HEK293 (cell line): ENCODE measurements around the gene CCDC13.

Source experiments
- ELK4 ChIP-seq: IDR thresholded peaks from 2 replicates; pipeline ENCODE4 v1.6.1; 2011; ENCODE audit warnings: mild to moderate bottlenecking, low read depth, low read length, borderline replicate concordance
- GLI2 ChIP-seq: fragments of 450-650 bp; formaldehyde crosslinking; IDR thresholded peaks from 2 replicates; pipeline ENCODE4; 2017; ENCODE audit warnings: missing biosample characterization, missing genetic modification characterization, low read depth, borderline replicate concordance
- HOXD13 ChIP-seq: sonication (generic); formaldehyde crosslinking; IDR thresholded peaks from 2 replicates; pipeline ENCODE4 v1.8.0; 2022; ENCODE audit warnings: missing genetic modification reagents, borderline replicate concordance
- KLF1 ChIP-seq: fragments of 450-650 bp; formaldehyde crosslinking; IDR thresholded peaks from 2 replicates; pipeline ENCODE4 v1.5.1; 2016; ENCODE audit warnings: missing biosample characterization, missing genetic modification characterization
- KLF8 ChIP-seq: fragments of 450-650 bp; formaldehyde crosslinking; IDR thresholded peaks from 2 replicates; pipeline ENCODE4 v1.5.1; 2016; ENCODE audit warnings: missing biosample characterization, missing genetic modification characterization
- PRDM1 ChIP-seq: fragments of 450-650 bp; formaldehyde crosslinking; IDR thresholded peaks from 2 replicates; pipeline ENCODE4; 2016; ENCODE audit warnings: missing biosample characterization, missing genetic modification characterization
- SP2 ChIP-seq: fragments of 450-650 bp; formaldehyde crosslinking; IDR thresholded peaks from 2 replicates; pipeline ENCODE4 v1.5.1; 2016; ENCODE audit warnings: missing biosample characterization, missing genetic modification characterization
- TRIM28 ChIP-seq: IDR thresholded peaks from 2 replicates; pipeline ENCODE4 v1.6.1; 2011; ENCODE audit warnings: low read length, control low read depth, borderline replicate concordance
- ZBTB1 ChIP-seq: fragments of 450-650 bp; formaldehyde crosslinking; IDR thresholded peaks from 2 replicates; pipeline ENCODE4 v1.5.1; 2016; ENCODE audit warnings: missing biosample characterization, missing genetic modification characterization
- ZBTB48 ChIP-seq: fragments of 450-650 bp; formaldehyde crosslinking; IDR thresholded peaks from 2 replicates; pipeline ENCODE4 v1.5.1; 2016; ENCODE audit warnings: missing biosample characterization, missing genetic modification characterization
- ZBTB49 ChIP-seq: fragments of 450-650 bp; formaldehyde crosslinking; IDR thresholded peaks from 2 replicates; pipeline ENCODE4 v1.5.1; 2016; ENCODE audit warnings: missing biosample characterization, missing genetic modification characterization, low read depth
- ZNF132 ChIP-seq: fragments of 450-650 bp; formaldehyde crosslinking; IDR thresholded peaks from 2 replicates; pipeline ENCODE4 v1.5.1; 2017; ENCODE audit warnings: missing biosample characterization, missing genetic modification characterization, borderline replicate concordance
- ZNF140 ChIP-seq: fragments of 450-650 bp; formaldehyde crosslinking; IDR thresholded peaks from 2 replicates; pipeline ENCODE4 v1.5.1; 2016; ENCODE audit warnings: missing biosample characterization, missing genetic modification characterization
- ZNF169 ChIP-seq: fragments of 450-650 bp; formaldehyde crosslinking; IDR thresholded peaks from 2 replicates; pipeline ENCODE4 v1.5.1; 2016; ENCODE audit warnings: missing biosample characterization, missing genetic modification characterization
- ZNF2 ChIP-seq: fragments of 450-650 bp; formaldehyde crosslinking; IDR thresholded peaks from 2 replicates; pipeline ENCODE4 v1.5.1; 2016; ENCODE audit warnings: missing biosample characterization, missing genetic modification characterization
- ZNF211 ChIP-seq: fragments of 450-650 bp; formaldehyde crosslinking; IDR thresholded peaks from 2 replicates; pipeline ENCODE4 v1.5.1; 2016; ENCODE audit warnings: low read depth, missing biosample characterization, missing genetic modification characterization
- ZNF266 ChIP-seq: fragments of 450-650 bp; formaldehyde crosslinking; IDR thresholded peaks from 2 replicates; pipeline ENCODE4 v1.5.1; 2016; ENCODE audit warnings: missing biosample characterization, missing genetic modification characterization, low read depth
- ZNF354C ChIP-seq: fragments of 450-650 bp; formaldehyde crosslinking; IDR thresholded peaks from 2 replicates; pipeline ENCODE4 v1.5.1; 2016; ENCODE audit warnings: missing biosample characterization, missing genetic modification characterization, low read depth, borderline replicate concordance
- ZNF362 ChIP-seq: fragments of 450-650 bp; formaldehyde crosslinking; IDR thresholded peaks from 2 replicates; pipeline ENCODE4 v1.5.1; 2016; ENCODE audit warnings: missing biosample characterization, missing genetic modification characterization
- ZNF398 ChIP-seq: fragments of 450-650 bp; formaldehyde crosslinking; IDR thresholded peaks from 2 replicates; pipeline ENCODE4 v1.5.1; 2017; ENCODE audit warnings: missing biosample characterization, missing genetic modification characterization
- ZNF416 ChIP-seq: fragments of 450-650 bp; formaldehyde crosslinking; IDR thresholded peaks from 2 replicates; pipeline ENCODE4 v1.5.1; 2016; ENCODE audit warnings: missing biosample characterization, missing genetic modification characterization
- ZNF423 ChIP-seq: fragments of 450-650 bp; formaldehyde crosslinking; IDR thresholded peaks from 2 replicates; pipeline ENCODE4 v1.5.1; 2016; ENCODE audit warnings: missing biosample characterization, missing genetic modification characterization
- ZNF521 ChIP-seq: fragments of 450-650 bp; formaldehyde crosslinking; IDR thresholded peaks from 2 replicates; pipeline ENCODE4 v1.5.1; 2017; ENCODE audit warnings: missing biosample characterization, mild to moderate bottlenecking, missing genetic modification characterization
- ZNF544 ChIP-seq: fragments of 450-650 bp; formaldehyde crosslinking; IDR thresholded peaks from 2 replicates; pipeline ENCODE4 v1.5.0; 2017; ENCODE audit warnings: missing biosample characterization, missing genetic modification characterization
- ZNF548 ChIP-seq: fragments of 450-650 bp; formaldehyde crosslinking; IDR thresholded peaks from 2 replicates; pipeline ENCODE4 v1.5.1; 2016; ENCODE audit warnings: missing biosample characterization, missing genetic modification characterization
- ZNF626 ChIP-seq: fragments of 450-650 bp; sonication (Bioruptor Pico); formaldehyde crosslinking; IDR thresholded peaks from 2 replicates; pipeline ENCODE4 v1.5.1; 2018; ENCODE audit warnings: missing biosample characterization, missing genetic modification characterization, inconsistent platforms
- ZNF660 ChIP-seq: fragments of 450-650 bp; IDR thresholded peaks from 2 replicates; pipeline ENCODE4 v1.5.1; 2018; ENCODE audit warnings: missing biosample characterization, mild to moderate bottlenecking, missing genetic modification characterization
- ZNF670 ChIP-seq: fragments of 450-650 bp; formaldehyde crosslinking; IDR thresholded peaks from 2 replicates; pipeline ENCODE4 v1.5.1; 2016; ENCODE audit warnings: missing biosample characterization, missing genetic modification characterization, low read depth
- TF ChIP-seq, protein P1 (sequence below): fragments of 450-650 bp; formaldehyde crosslinking; IDR thresholded peaks from 2 replicates; pipeline ENCODE4 v1.5.1; 2017; ENCODE audit warnings: missing biosample characterization, missing genetic modification characterization
- TF ChIP-seq, protein P2 (sequence below): fragments of 450-650 bp; formaldehyde crosslinking; IDR thresholded peaks from 2 replicates; pipeline ENCODE4 v1.5.1; 2016; ENCODE audit warnings: missing biosample characterization, missing genetic modification characterization
- TF ChIP-seq, protein P3 (sequence below): fragments of 450-650 bp; formaldehyde crosslinking; IDR thresholded peaks from 2 replicates; pipeline ENCODE4 v1.5.1; 2016; ENCODE audit warnings: missing biosample characterization, missing genetic modification characterization

The CCDC13 gene

GRCh38 chr3:42814914-42815507, 42.0 kb upstream of the CCDC13 start (continued):
- TF ChIP-seq ZNF416, result no peak
- TF ChIP-seq ZNF169 (tag by site-specific recombination), result no peak
- TF ChIP-seq ZNF670 (tag by site-specific recombination), result no peak
- TF ChIP-seq ZNF544, result no peak
- peak; percentile 63; the same call in 1 of the 2 replicates for TF ChIP-seq ZNF660 (tag by site-specific recombination)
- TF ChIP-seq ZNF362 (tag by site-specific recombination), result no peak
- TF ChIP-seq ZNF2 (tag by site-specific recombination), result no peak
- TF ChIP-seq ZNF398 (tag by site-specific recombination), result peak; percentile 16; the same call in 1 of the 2 replicates
- TF ChIP-seq ZNF140 (tag by site-specific recombination), result no peak
- TF ChIP-seq ZNF548 (tag by site-specific recombination), result no peak
- TF ChIP-seq TRIM28, result no peak
- TF ChIP-seq, protein P1, sequence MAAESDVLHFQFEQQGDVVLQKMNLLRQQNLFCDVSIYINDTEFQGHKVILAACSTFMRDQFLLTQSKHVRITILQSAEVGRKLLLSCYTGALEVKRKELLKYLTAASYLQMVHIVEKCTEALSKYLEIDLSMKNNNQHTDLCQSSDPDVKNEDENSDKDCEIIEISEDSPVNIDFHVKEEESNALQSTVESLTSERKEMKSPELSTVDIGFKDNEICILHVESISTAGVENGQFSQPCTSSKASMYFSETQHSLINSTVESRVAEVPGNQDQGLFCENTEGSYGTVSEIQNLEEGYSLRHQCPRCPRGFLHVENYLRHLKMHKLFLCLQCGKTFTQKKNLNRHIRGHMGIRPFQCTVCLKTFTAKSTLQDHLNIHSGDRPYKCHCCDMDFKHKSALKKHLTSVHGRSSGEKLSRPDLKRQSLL (tag by site-specific recombination), result no peak
- no peak for TF ChIP-seq ZNF132
- no peak for TF ChIP-seq ZNF266
- TF ChIP-seq ELK4, result no peak
- no peak for TF ChIP-seq KLF1
- no peak for TF ChIP-seq ZNF423
- no peak for TF ChIP-seq SP2
- no peak for TF ChIP-seq ZBTB1 (tag by site-specific recombination)
- TF ChIP-seq GLI2 (tag by site-specific recombination), result 0 out of 2 replicates have a peak, but pooled peaks have one; percentile 49
- no peak for TF ChIP-seq ZNF354C (tag by site-specific recombination)
- no peak for TF ChIP-seq ZBTB49
- TF ChIP-seq PRDM1 (tag by site-specific recombination), result no peak
- TF ChIP-seq ZBTB48 (tag by site-specific recombination), result no peak; the same call in 1 of the 2 replicates
- TF ChIP-seq, protein P2, sequence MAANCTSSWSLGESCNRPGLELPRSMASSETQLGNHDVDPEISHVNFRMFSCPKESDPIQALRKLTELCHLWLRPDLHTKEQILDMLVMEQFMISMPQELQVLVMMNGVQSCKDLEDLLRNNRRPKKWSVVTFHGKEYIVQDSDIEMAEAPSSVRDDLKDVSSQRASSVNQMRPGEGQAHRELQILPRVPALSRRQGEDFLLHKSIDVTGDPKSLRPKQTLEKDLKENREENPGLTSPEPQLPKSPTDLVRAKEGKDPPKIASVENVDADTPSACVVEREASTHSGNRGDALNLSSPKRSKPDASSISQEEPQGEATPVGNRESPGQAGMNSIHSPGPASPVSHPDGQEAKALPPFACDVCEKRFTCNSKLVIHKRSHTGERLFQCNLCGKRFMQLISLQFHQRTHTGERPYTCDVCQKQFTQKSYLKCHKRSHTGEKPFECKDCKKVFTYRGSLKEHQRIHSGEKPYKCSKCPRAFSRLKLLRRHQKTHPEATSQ, result no peak
- TF ChIP-seq ZNF626 (tag by site-specific recombination), result no peak
- TF ChIP-seq KLF8, result no peak; the same call in 1 of the 2 replicates
- TF ChIP-seq, protein P3, sequence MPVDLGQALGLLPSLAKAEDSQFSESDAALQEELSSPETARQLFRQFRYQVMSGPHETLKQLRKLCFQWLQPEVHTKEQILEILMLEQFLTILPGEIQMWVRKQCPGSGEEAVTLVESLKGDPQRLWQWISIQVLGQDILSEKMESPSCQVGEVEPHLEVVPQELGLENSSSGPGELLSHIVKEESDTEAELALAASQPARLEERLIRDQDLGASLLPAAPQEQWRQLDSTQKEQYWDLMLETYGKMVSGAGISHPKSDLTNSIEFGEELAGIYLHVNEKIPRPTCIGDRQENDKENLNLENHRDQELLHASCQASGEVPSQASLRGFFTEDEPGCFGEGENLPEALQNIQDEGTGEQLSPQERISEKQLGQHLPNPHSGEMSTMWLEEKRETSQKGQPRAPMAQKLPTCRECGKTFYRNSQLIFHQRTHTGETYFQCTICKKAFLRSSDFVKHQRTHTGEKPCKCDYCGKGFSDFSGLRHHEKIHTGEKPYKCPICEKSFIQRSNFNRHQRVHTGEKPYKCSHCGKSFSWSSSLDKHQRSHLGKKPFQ, result peak; percentile 57; the same call in 1 of the 2 replicates
- TF ChIP-seq ZNF211 (tag by site-specific recombination), result no peak
- TF ChIP-seq ZNF521 (tag by site-specific recombination), result no peak
- TF ChIP-seq HOXD13, result no peak
